CD4-positive, alpha-beta T cell (primary cell): ENCODE measurements around the gene OLFM2. TPM values are rescaled to one million over a fixed set of nuclear protein-coding genes. Genes with fewer than 3 reads are reported as not detected.

Experiments used
- ATAC-seq: fragments of 200-7000 bp; cut with Tn5 transposase; one replicate; pipeline ENCODE4 v1.10.0; 2022; ENCODE audit warnings: mild to moderate bottlenecking; ENCODE audit not compliant: poor library complexity
- CTCF ChIA-PET: fragments of 350-600 bp; sonication (Branson Sonifier 250); formaldehyde crosslinking; loops from one replicate; lab custom pipeline; 2021; ENCODE audit warnings: antibody characterized with exemption, inconsistent platforms; lab: Charles Lee
- POLR2A ChIA-PET: fragments of 350-600 bp; sonication (Branson Sonifier 250); formaldehyde crosslinking; loops from one replicate; lab custom pipeline; 2021; ENCODE audit warnings: antibody characterized with exemption, inconsistent platforms; lab: Charles Lee
- DNase-seq, 14 experiments: peaks; one replicate each; pipeline ENCODE4 v3.0.0-alpha.2; 2013 to 2020; ENCODE audit warnings: mixed read lengths in 2 of 14
- H3K27ac ChIP-seq, 2 donors: one replicate each; pipeline versions ENCODE4 v1.5.1 to v1.7.0; 2013; ENCODE audit warnings: low read length in 2 of 2, low read depth in 1 of 2, mild to moderate bottlenecking in 1 of 2
- H3K27me3 ChIP-seq, 2 experiments: 1 replicate in 1 of 2; 2 replicates in 1 of 2; pipeline versions ENCODE4 v1.6.1 to v1.7.0; 2013; ENCODE audit warnings: low read length in 2 of 2, control low read depth in 1 of 2, mild to moderate bottlenecking in 1 of 2, moderate library complexity in 1 of 2; ENCODE audit not compliant: insufficient read depth in 2 of 2, control insufficient read depth in 1 of 2
- H3K36me3 ChIP-seq: one replicate; pipeline ENCODE4 v1.6.1; 2013; ENCODE audit warnings: low read length, control low read depth; ENCODE audit not compliant: insufficient read depth
- H3K4me1 ChIP-seq: one replicate; pipeline ENCODE4 v1.6.1; 2013; ENCODE audit warnings: low read length, control low read depth; ENCODE audit not compliant: insufficient read depth
- H3K4me3 ChIP-seq: one replicate; pipeline ENCODE4 v1.5.1; 2013; ENCODE audit warnings: mild to moderate bottlenecking, low read length, moderate library complexity
- H3K9me3 ChIP-seq, 2 experiments: 1 replicate in 1 of 2; 2 replicates in 1 of 2; pipeline versions ENCODE4 v1.6.1 to v1.7.0; 2013; ENCODE audit warnings: low read length in 2 of 2, mild to moderate bottlenecking in 2 of 2, control low read depth in 1 of 2, moderate library complexity in 1 of 2; ENCODE audit not compliant: control insufficient read depth in 1 of 2, insufficient read depth in 1 of 2
- H3K27ac Mint-ChIP-seq: one replicate; pipeline ENCODE4 v1.8.0; 2020; ENCODE audit warnings: mixed read lengths
- H3K27me3 Mint-ChIP-seq: one replicate; pipeline ENCODE4 v1.8.0; 2021; ENCODE audit warnings: mixed read lengths
- H3K36me3 Mint-ChIP-seq: one replicate; pipeline ENCODE4 v1.8.0; 2021; ENCODE audit warnings: low read depth, mixed read lengths
- H3K4me1 Mint-ChIP-seq: one replicate; pipeline ENCODE4 v1.8.0; 2021; ENCODE audit warnings: low read depth, mixed read lengths
- H3K4me3 Mint-ChIP-seq: one replicate; pipeline ENCODE4 v1.8.0; 2020; ENCODE audit warnings: mild to moderate bottlenecking, mixed read lengths
- H3K9me3 Mint-ChIP-seq: one replicate; pipeline ENCODE4 v1.8.0; 2020; ENCODE audit warnings: mixed read lengths
- CTCF ChIP-seq: fragments of 200-600 bp; IDR thresholded peaks from one replicate; pipeline ENCODE4 v1.8.0; 2022; ENCODE audit warnings: antibody characterized with exemption, mild to moderate bottlenecking
- intact Hi-C, 2 experiments: fragments of 100-400 bp; cut with DNase I in 1 of 2; cut with micrococcal nuclease in 1 of 2; formaldehyde crosslinking; loops; one replicate each; pipeline versions ENCODE4 v1.15.1 to v1.9.0; 2023 to 2025; cut with DNase I, micrococcal nuclease
- total RNA-seq, 174 experiments: library from RNA in 2 of 174; stranded (reverse) in 2 of 174; gene quantifications; one replicate each; pipeline ENCODE4 v1.2.3 and lab custom pipeline; 2021 to 2026

OLFM2 gene
- total RNA-seq, 2 experiments from 2014 or later: 4.1 to 4.8 TPM

GRCh38 chr19:9878511-9879196 is 57.7 kb downstream of the OLFM2 start:
- no peak for ATAC-seq

GRCh38 chr19:9877780-9878510 is 58.4 kb downstream of the OLFM2 start:
- no peaks in the 10 kb centered on the region for H3K27me3 Mint-ChIP-seq
- intact Hi-C loops: no loop called here
- Histone ChIP-seq H3K9me3 (no peaks in the 10 kb centered on the region), H3K27me3 (no peaks in the 10 kb centered on the region), H3K36me3 (no peaks in the 10 kb centered on the region), H3K4me1 (no peaks in the 10 kb centered on the region), H3K27ac (no peak overlapping the region), H3K4me3 (no peak overlapping the region)
- no peak for ATAC-seq
- DNase-seq: no peak
- TF ChIP-seq CTCF: no peak
- ChIA-PET POLR2A (no interaction called here), CTCF (no interaction called here)
- no peak overlapping the region for H3K4me3 Mint-ChIP-seq
- H3K27ac Mint-ChIP-seq: no peak overlapping the region
- no peaks in the 10 kb centered on the region for H3K9me3 Mint-ChIP-seq
- no peaks in the 10 kb centered on the region for H3K4me1 Mint-ChIP-seq
- H3K36me3 Mint-ChIP-seq: no peaks in the 10 kb centered on the region

More at GRCh38 chr19:9878511-9879196, 57.7 kb downstream of the OLFM2 start:
- Histone ChIP-seq H3K4me3 (no peak overlapping the region), H3K9me3 (no peaks in the 10 kb centered on the region), H3K4me1 (no peaks in the 10 kb centered on the region), H3K36me3 (no peaks in the 10 kb centered on the region), H3K27me3 (no peaks in the 10 kb centered on the region), H3K27ac (no peak overlapping the region)
- POLR2A ChIA-PET: no interaction called here
- intact Hi-C loops: no loop called here
- CTCF ChIA-PET: no interaction called here
- H3K27ac Mint-ChIP-seq: no peak overlapping the region
- no peaks in the 10 kb centered on the region for H3K9me3 Mint-ChIP-seq
- no peaks in the 10 kb centered on the region for H3K4me1 Mint-ChIP-seq
- H3K4me3 Mint-ChIP-seq: no peak overlapping the region
- no peaks in the 10 kb centered on the region for H3K27me3 Mint-ChIP-seq
- TF ChIP-seq CTCF: no peak
- no peaks in the 10 kb centered on the region for H3K36me3 Mint-ChIP-seq
- no peak for DNase-seq

DNA sequence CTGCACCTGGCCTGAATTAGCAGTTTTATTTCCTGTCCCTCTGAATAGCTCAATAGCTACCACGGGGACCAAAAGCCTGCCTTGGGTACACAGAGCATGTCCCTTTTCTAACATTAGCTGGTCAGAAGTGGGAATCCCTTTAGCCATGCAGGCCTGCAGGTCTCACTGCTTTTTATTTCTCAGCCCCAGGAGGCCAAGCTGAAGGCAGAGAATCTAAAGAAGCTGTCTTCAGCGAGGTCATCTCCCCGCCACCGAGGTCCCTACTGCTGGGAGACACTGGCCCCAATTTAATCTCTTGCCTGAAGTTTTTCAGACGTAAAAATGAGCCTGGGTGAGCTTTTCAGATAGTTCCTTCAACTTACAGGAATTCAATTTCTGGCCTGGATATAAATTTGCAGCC is 60.5 kb downstream of the OLFM2 start:
- POLR2A ChIA-PET: no interaction called here
- H3K4me1 ChIP-seq: no peaks in the 10 kb centered on the region
- Mint-ChIP-seq H3K27ac (no peak overlapping the region), H3K4me3 (no peak overlapping the region), H3K4me1 (no peaks in the 10 kb centered on the region), H3K36me3 (no peaks in the 10 kb centered on the region), H3K9me3 (no peaks in the 10 kb centered on the region), H3K27me3 (no peaks in the 10 kb centered on the region)
- no peaks in the 10 kb centered on the region for H3K27me3 ChIP-seq
- ATAC-seq (no peak), DNase-seq (no peak)
- H3K27ac ChIP-seq: no peak overlapping the region
- intact Hi-C loops: no loop called here
- CTCF ChIA-PET: no interaction called here
- H3K9me3 ChIP-seq: no peaks in the 10 kb centered on the region
- no peak for TF ChIP-seq CTCF
- H3K4me3 ChIP-seq: no peak overlapping the region
- H3K36me3 ChIP-seq: no peaks in the 10 kb centered on the region
